NCI-H146 treated with DMSO at 0.1 percent for 48 hours (cell line): Measurements from ENCODE around the gene MEIS3.

Experiments used
- DNase-seq: peaks from one replicate; lab custom pipeline; 2025; ENCODE audit not compliant: unreplicated experiment; lab: John Stamatoyannopoulos, UW

The MEIS3 gene

GRCh38 chr19:47419030-47419783 lies at the start of gene MEIS3:
MEIS3 (minus strand) TSS chr19:47419527; CDS start chr19:47419081, 446 bp downstream.
- no peak for DNase-seq

GRCh38 chr19:47467914-47468313 lies 48.6 kb upstream of the MEIS3 start:
- no peak for DNase-seq

GRCh38 chr19:47465957-47466356 lies 46.6 kb upstream of the MEIS3 start:
- no peak for DNase-seq

- DNase-seq: no peak
These were observed 45.5 kb upstream of the MEIS3 start for GRCh38 chr19:47464675-47465419.

GRCh38 chr19:47461876-47462275 lies 42.5 kb upstream of the MEIS3 start:
- DNase-seq: no peak

- DNase-seq: no peak
These were observed 40.1 kb upstream of the MEIS3 start for GRCh38 chr19:47459477-47459876.

DNA sequence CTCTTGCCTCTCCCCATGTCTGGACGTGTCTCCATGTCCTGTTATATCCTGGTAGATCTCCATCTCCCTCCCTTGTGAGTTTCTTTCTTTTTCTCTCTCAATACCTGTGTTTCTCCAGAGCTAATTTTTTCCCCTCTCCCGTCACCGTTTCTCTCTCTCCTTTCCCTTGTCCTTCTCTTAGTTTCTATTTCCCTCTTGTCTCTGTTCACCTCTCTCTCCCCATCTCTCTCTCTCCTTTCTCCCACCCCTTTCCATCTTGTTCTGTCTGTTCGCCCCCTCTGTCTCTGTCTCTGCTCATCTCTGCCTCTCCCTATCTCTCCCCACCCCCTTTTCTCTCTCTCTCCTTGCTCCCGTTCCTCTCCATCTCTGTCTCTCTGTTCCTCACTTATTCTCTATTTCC lies 39.3 kb upstream of the MEIS3 start:
- no peak for DNase-seq

- DNase-seq: no peak
These were observed 37.6 kb upstream of the MEIS3 start for GRCh38 chr19:47456721-47457474.

- DNase-seq: no peak
These were observed 31.2 kb upstream of the MEIS3 start for GRCh38 chr19:47450478-47450877.

DNA sequence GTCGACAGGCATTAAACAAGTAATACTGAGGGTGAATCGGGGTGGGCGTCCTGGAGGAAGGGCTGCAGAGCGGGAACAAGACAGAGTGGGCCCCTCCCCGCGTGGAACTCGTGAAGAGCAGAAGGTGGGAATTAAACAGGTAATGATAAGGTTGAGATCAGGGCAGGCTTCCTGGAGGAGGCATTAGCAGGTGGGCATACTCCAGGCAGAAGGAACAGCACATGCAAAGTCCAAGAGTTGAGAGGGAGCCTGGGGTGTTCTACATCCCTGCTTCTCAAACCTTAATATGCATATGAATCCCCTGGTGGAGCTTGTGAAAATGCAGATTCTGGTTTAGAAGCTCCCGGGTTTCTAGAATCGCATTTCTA lies 29.0 kb upstream of the MEIS3 start:
- DNase-seq: no peak

- peak; percentile 91 for DNase-seq
These were observed 28.4 kb upstream of the MEIS3 start for GRCh38 chr19:47447470-47448359.

DNA sequence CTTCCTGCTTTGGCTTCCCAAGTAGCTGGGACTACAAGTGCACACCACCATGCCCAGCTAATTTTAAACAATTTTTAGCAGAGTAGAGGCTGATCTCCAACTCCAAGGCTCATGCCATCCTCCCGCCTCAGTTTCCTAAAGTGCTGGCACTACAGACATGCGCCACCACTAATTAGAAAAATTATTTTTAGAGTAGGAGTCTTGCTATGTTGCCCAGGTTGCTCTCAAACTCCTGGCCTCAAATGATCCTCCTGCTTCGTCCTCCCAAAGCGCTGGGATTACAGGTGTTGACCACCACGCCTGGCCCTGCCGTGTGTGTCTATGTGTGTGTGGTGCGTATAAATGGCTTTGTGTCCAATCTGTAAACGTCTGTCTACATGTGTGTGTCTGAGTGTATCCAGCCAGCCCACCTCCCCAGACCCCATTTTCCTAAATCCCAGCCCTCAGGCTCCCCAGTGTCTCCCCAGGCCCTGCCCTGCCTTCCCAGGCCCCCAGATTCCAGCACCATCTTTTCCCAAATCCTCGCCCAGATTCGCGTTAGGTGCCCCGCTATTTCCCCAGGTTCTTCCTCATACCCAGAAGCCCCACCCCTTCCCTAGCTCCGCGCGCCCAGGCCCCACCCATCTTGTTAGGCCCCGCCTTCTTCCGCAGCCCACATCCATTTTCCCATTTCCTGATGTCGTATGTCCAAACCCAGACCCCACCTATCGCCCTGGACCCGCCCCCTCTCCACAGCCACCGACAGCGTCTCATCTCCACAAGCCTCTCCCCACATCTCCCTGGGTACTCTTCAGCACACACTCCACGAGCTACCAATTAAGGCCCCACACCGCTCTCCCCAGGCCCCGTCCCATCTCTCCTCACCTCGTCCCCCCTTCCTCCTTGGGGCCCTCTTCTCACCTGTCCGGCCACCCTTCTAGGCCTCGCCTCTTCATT lies 27.5 kb upstream of the MEIS3 start:
- peak; percentile 78 for DNase-seq

DNA sequence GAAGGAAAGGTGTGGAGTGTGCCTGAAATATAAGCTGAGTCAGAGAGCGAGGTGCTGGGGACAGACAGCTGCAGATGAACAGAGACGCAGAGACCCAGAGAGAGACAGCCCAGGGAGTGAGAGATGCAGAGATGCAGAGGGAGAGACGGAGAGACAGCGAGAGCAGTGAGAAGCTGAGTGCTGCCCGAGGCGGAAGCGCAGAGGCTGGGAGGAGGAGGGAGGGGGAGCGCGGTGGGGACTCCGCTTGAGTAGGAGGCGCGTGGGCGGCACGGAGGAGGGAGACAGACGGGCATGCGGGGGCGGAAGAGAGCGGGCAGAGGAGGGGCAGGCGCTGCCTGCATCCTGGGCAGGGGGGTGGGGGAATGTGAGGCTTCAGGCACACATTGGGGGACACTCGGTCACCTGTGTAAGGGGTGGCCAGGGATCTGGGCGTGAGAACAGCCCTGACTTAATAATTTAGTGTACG lies 26.6 kb upstream of the MEIS3 start:
- DNase-seq: peak; percentile 39

GRCh38 chr19:47445527-47445926 lies 26.2 kb upstream of the MEIS3 start:
- DNase-seq: no peak

DNA sequence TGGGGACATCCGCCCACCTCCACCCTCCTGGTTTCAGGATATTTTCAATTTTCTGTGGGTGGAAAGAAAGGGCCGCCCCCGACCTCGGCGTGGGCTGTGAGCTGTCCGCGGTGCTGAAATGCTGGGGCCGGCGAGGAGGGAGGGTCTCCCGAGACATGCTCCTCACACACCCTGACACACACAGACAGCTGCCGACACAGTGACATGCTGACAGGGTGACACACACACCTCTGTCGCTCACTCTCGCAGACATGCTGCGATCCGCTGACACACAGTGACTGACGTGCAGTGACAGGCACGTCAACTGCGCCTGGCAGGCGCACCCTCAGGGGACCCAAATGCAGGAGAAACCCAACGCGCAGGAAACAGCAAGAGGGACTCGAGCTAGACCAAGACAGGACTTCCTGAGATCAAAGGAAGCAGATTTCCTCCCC lies 25.1 kb upstream of the MEIS3 start:
- DNase-seq: no peak

DNA sequence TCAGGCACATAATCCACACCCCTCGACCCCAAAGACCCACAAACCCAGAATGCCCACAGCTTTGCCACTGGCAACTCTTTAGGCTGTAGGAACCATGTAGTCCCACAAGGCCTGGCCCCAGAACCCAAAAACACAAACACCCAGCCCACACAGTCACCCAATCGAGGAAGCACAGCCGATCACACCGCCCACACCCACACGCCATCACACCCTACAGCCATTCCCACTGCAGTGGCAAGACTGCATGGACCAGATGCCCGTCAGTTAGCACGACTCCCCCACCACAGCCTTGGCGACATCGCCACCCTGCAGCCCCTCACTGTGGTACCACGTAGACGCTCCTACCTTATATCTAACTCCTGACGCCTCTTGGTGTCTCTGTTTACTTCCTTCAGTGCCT lies 24.0 kb upstream of the MEIS3 start:
- DNase-seq: no peak

GRCh38 chr19:47438793-47439220 lies 19.5 kb upstream of the MEIS3 start:
- DNase-seq: peak; percentile 10

- no peak for DNase-seq
These were observed 18.2 kb upstream of the MEIS3 start for GRCh38 chr19:47437500-47437899.

GRCh38 chr19:47436712-47437401 lies 17.5 kb upstream of the MEIS3 start:
- peak; percentile 73 for DNase-seq
